ENCODE data around the gene CCNI2. TPM values are rescaled to one million over a fixed set of nuclear protein-coding genes. Genes with fewer than 3 reads are reported as not detected.

Gene CCNI2
- total RNA-seq, 3 donors from 2014 or later = 0.98 to 2.0 TPM; not detected in 1

DNA sequence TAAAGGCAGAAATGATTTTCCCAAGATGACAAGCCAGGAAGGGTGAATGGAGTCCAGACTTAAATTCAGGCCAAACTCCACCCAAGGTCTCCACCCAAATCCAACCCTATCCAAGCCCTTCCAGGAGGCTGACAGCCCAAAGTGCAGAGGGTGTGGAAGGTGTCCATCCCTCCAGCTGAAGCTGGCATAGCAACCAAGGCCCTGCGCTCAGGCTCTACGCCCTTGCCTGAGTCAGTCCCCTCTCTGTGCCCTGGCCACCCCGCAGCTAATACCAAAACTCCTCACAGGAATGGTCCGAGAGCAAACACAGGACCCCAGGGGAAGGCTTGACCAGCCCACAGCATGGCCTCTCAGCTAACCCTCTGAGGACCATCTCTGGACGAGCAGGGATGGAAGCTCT is 27.7 kb downstream of the CCNI2 start:
- H3K27ac ChIP-seq = peak overlapping the region; percentile 14 to 56
- H3K9me3 ChIP-seq = no peaks in the 10 kb centered on the region
- H3K4me1 ChIP-seq = peaks cover 3 to 5% of the 10 kb centered on the region in 2 donors
- no peaks in the 10 kb centered on the region for H3K36me3 ChIP-seq
- H3K27me3 ChIP-seq = no peaks in the 10 kb centered on the region
- TF ChIP-seq POLR2AphosphoS5 (IDR thresholded peaks at IDR 0.05) (no peak), POLR2A (IDR thresholded peaks at IDR 0.05) (no peak)
- TF ChIP-seq, protein P1, sequence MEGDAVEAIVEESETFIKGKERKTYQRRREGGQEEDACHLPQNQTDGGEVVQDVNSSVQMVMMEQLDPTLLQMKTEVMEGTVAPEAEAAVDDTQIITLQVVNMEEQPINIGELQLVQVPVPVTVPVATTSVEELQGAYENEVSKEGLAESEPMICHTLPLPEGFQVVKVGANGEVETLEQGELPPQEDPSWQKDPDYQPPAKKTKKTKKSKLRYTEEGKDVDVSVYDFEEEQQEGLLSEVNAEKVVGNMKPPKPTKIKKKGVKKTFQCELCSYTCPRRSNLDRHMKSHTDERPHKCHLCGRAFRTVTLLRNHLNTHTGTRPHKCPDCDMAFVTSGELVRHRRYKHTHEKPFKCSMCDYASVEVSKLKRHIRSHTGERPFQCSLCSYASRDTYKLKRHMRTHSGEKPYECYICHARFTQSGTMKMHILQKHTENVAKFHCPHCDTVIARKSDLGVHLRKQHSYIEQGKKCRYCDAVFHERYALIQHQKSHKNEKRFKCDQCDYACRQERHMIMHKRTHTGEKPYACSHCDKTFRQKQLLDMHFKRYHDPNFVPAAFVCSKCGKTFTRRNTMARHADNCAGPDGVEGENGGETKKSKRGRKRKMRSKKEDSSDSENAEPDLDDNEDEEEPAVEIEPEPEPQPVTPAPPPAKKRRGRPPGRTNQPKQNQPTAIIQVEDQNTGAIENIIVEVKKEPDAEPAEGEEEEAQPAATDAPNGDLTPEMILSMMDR (IDR thresholded peaks at IDR 0.05) = no peak
- DNase-seq (ENCODE audit: low spot score in 2 of 2) = no peak
- peak overlapping the region in 1 of 3 donors; percentile 99 for H3K4me3 ChIP-seq
- intact Hi-C loops (cut with DNase I; ENCODE audit: low total_unique reads) = no loop called here

GRCh38 chr5:132775476-132775961 is 28.3 kb downstream of the CCNI2 start:
- intact Hi-C loops (cut with DNase I; ENCODE audit: low total_unique reads) = no loop called here
- TF ChIP-seq POLR2AphosphoS5 (IDR thresholded peaks at IDR 0.05) = no peak
- TF ChIP-seq, protein P1 (IDR thresholded peaks at IDR 0.05) = no peak
- no peak for TF ChIP-seq POLR2A (IDR thresholded peaks at IDR 0.05)
- no peak for DNase-seq (ENCODE audit: low spot score in 2 of 2)
- Histone ChIP-seq H3K4me1 (peaks cover 3% of the 10 kb centered on the region in 2 donors), H3K4me3 (peak overlapping the region in 2 of 3 donors; percentile 85 to 99), H3K27ac (peak overlapping the region; percentile 79 to 94), H3K9me3 (no peaks in the 10 kb centered on the region), H3K36me3 (no peaks in the 10 kb centered on the region), H3K27me3 (no peaks in the 10 kb centered on the region)

DNA sequence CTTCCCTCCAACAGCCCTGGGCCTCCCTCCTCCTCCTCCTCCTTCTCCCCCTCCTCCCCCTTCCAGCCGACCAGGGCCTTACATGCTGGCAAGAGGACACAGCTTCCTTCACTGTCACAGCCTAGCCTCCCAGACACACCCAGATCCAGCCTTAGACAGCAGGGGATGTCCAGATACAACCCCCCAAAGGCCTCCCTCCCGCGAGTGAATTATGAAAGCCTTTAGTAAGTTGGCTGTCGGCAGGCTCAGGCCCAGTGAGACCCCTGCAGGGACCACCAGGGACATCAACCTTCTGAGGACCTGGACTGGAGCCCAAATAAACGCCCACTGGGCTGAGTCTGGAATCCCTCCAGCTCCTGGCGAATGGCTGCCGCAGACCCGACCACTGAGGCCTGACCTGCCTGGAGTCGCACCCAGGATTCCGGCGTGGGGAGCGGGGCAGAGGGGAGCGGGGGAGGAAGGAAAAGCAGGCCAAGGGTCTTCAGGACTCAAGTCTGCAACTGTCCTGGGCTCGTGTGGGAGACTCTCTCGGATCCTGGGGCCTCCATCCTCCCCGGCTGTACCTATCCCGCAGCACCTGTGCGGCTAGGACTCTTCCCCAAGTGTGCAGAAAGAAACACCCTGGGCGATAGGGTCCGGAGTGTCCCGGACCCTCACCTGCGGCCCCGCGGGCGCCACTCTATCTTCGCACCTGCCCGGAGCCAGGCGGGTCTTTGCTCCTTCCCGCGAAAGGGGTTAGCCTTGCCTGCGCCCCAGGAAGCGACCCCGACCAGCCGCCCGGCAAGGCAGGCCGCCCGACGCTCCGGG is 29.1 kb downstream of the CCNI2 start:
- H3K27me3 ChIP-seq = no peaks in the 10 kb centered on the region
- peaks cover 0 to 3% of the 10 kb centered on the region in 2 donors for H3K4me1 ChIP-seq
- TF ChIP-seq, protein P1 (IDR thresholded peaks at IDR 0.05) = no peak
- no peak for TF ChIP-seq POLR2A (IDR thresholded peaks at IDR 0.05)
- TF ChIP-seq POLR2AphosphoS5 (IDR thresholded peaks at IDR 0.05) = no peak
- H3K27ac ChIP-seq = peak overlapping the region; percentile 79 to 94
- DNase-seq (ENCODE audit: low spot score in 2 of 2) = no peak
- intact Hi-C loops (cut with DNase I; ENCODE audit: low total_unique reads) = no loop called here
- no peaks in the 10 kb centered on the region for H3K36me3 ChIP-seq
- H3K4me3 ChIP-seq = peak overlapping the region; percentile 81 to 99 (median 85)
- H3K9me3 ChIP-seq = no peaks in the 10 kb centered on the region

- TF ChIP-seq POLR2AphosphoS5 (IDR thresholded peaks at IDR 0.05) = no peak
- no peak for TF ChIP-seq POLR2A (IDR thresholded peaks at IDR 0.05)
- TF ChIP-seq, protein P1 (IDR thresholded peaks at IDR 0.05) = no peak
- Histone ChIP-seq H3K9me3 (no peaks in the 10 kb centered on the region), H3K4me3 (peak overlapping the region; percentile 81 to 99 (median 85)), H3K36me3 (no peaks in the 10 kb centered on the region), H3K27ac (peak overlapping the region; percentile 79 to 94), H3K27me3 (no peaks in the 10 kb centered on the region), H3K4me1 (peaks cover 0 to 3% of the 10 kb centered on the region in 2 donors)
- no peak for DNase-seq (ENCODE audit: low spot score in 2 of 2)
- intact Hi-C loops (cut with DNase I; ENCODE audit: low total_unique reads) = no loop called here
Measured at GRCh38 chr5:132776938-132777208, 29.6 kb downstream of the CCNI2 start.
